GM18870 (cell line): ENCODE measurements around the gene NAA35.
"Not testable (repeated sequence)": the region's sequence is repeated elsewhere in the genome, so short reads cannot be mapped to it uniquely, and the experiment has no call there.

Experiments used
- ATAC-seq: cut with Tn5 transposase; IDR thresholded peaks from one replicate; pipeline ENCODE4 v1.9.1; 2021; ENCODE audit warnings: moderate library complexity; ENCODE audit not compliant: unreplicated experiment

The NAA35 gene

DNA sequence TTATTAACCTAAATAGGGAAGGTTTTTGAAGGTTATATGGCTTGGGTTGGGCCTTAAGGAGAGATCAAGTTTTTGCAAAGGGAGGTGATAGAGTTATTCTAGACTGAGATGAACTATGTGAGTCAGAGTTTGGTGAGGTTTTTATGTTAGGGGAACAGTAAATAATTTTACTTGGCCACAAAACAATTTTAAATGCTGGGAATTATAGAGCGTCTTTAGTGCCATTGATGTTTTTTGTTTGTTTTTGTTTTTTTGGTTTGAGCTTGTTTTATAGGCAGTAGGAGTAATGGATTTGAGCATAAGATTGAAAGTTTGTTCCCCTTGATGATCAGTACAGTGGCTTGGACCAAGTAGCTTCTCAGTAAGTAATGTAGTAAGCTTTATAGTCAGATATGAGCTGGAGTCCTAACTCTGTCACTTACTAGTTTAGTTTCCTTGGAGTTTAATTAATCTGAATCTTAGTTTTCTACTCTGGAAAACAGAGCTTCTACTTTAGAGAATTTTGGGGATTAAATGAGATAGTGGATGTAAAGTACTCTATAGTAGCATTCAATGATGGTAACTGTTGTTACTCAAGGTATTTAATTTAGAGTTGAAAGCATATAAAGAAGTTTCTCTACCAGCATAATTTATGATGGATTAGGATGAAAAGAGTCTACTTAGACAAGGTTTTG, 2.9 kb downstream of the NAA35 start:
- no peak for ATAC-seq

DNA sequence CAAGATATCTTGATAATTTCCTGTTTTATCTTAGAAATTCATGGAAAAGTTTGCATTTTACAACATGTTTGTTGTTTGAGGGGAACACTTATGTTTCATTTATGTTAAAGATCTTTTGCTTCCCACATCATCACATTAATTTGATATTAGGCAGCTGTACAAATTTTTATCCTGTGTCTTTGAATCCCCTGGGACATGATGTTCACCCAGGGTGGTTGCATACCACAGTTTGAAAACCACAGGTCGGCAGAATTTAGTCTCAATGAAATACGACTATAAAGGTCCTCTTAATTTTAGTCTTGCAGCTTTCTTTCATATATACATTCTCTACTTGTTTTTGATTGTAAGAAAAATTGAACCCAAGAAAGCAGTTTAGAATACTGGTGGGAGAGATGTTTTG, 3.7 kb downstream of the NAA35 start:
- ATAC-seq, result no peak

DNA sequence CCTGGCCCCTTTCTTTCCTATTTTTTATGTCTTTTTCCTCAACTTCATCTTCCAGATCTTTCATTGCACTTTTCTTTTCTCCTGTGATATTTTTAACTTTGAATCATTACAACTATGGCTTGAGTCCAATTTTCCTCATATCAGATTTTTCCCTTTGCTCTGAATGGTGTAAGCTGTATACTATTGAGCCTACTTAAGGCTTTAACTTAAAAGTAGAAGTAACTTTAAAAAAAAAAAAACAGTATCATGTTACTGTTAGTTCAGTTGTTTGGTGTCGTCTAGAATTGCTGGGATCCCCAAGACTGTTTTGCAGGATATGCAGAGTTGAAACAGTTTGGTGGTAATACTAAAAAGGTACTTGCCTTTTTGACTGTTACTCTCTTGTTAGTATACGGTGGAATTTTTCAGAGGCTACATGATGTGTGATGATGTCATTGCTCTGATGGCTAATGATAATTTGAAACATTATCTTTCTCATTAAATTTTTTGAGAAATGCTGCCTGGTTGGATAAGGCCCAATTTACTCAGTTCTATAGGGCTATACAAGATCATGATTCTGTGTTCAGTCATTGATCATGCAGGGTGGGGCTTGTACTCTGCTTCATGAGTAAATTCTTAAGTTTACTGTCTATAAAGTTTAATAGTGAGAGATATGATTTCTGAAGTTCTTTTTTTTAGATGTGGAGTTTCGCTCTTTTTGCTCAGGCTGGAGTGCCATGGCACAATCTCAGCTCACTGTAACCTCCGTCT, 8.8 kb downstream of the NAA35 start:
- ATAC-seq, result no peak

DNA sequence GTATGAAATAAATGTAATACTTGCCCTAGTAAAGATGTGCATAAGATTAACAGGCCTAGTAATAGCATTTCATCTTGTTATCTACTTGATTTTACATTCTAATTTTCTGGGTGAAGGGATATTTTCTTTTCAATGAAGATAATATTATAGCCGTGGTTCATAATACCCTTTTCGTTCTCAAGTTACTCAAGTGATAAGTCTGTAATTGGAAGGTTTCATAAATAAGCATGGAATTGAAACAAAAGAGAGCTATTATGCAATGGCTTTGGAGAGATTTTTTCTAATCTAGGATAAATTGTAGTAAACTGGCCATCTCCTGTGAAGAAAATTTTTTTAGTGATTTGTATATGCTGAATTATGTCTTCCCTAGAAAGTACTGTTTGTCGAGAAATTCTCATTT, 19.0 kb downstream of the NAA35 start:
- ATAC-seq, result no peak

DNA sequence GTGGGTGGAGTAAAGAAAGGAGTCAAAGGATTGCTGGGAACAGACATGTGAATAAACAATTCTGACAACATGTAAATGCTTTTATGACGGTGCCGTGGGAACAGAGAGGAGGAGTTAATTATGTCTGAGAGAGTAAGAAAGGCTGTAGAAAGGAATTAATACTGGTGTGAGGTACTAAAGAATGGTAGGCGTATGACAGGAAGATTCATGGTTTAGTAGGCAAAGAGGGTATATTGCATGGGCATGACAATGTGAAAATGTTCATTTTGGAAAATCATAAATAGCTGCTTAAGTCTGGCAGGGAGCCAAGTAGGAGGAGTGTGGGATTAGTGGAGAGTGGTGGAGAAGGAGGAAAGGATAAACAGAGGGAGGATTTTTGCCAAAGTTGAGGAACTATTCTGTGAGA, 19.7 kb downstream of the NAA35 start:
- ATAC-seq, result no peak

- no peak for ATAC-seq
These were observed 23.6 kb downstream of the NAA35 start for GRCh38 chr9:85964526-85964925.

GRCh38 chr9:85964949-85965348, 24.0 kb downstream of the NAA35 start:
- ATAC-seq, result no peak

DNA sequence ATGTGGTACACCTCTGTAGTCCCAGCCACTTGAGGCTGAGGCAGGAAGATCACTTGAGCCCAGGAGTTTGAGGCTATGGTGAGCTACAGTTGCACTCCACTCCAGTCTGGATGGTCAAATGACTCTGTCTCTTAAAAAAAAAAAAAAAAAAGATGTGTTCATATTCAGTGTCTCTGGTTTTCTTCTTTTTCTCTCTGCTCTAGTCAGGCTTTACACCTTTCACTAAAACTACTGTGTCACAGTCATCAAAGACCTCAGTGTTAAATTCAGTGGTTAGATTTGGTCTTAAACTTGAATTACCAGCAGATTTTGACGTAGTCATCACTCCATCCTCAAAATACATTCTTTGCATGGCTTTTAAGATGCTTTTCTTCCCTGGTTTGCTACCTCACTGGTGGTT, 28.8 kb downstream of the NAA35 start:
- no peak for ATAC-seq

DNA sequence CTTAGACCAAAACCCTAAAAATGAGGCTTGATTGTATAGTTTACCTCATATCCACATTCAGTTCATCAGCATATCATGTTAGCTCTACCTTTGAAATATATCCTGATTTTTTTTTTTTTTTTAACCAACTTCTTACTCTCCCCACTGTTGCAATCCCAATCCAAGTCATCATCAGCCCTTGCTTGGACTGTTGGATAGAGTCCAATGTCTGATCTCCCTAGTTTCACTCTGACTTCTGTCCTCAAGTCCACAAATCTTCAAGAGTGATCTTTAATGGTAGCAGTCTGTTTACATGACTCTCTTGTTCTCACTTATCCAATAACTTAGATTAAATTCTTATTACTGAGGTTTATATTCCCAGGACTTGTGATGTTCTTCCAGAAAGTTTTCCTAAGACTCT, 30.8 kb downstream of the NAA35 start:
- ATAC-seq, result no peak

DNA sequence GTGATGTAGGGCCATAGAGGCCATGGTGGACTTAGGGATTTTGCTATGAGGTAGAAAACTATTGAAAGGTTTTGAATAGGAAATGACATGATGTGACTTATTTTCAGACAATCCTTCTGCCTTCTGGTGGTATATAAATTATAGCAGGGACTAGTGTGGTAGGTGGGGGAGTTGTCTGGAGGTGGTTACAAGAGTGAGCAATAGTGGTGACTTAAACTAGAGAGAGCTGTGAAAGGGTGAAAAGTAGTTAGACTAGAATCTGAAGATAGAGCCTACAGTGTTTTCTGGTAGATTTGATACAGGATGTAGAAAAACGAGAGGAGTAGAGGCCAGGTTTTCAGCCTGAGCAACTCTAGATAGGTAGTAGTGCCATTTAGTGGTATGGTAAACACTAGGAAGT, 32.3 kb downstream of the NAA35 start:
- ATAC-seq, result no peak

DNA sequence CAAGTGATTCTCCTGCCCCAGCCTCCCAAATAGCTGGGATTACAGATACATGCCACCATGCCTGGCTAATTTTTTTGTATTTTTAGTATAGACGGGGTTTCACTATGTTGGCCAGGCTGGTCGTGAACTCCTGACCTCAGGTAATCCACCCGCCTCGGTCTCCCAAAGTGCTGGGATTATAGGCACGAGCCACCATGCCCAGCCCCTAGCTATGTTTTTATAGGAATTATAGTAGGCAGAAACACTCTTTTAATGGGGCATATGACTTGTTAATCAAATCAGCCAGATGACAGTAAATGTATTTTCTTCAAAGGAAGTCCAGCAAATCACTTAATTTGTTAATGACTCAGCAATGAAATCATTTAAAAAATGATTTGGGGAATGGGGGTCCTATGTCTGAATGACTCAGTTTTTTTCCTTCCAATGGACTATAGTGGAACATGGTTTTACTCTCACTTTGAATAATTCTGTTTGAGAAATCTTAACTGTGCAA, 33.2 kb downstream of the NAA35 start:
- ATAC-seq, result not testable (repeated sequence)

DNA sequence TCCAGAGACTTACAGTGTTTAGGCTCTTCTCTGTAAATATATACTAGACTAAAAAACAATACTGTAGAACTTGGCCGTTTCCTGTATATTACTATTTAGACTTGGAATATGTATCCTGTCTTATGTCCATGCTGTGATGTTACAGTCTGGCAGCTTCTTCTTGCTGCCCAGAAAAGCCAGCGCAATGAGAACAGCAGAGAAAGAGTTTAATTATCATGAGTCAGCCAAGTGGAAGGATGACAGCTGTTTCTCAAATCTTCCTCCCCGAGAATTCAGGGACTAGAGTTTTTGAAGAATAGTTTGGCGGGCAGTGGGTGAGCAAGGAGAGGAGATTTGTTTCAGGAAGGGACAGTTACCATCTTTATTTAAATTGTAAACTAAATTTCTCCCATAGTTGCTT, 37.5 kb downstream of the NAA35 start:
- no peak for ATAC-seq

- ATAC-seq, result no peak
These were observed 40.4 kb downstream of the NAA35 start for GRCh38 chr9:85981369-85981768.

- ATAC-seq, result no peak
These were observed 43.5 kb downstream of the NAA35 start for GRCh38 chr9:85984457-85984856.

DNA sequence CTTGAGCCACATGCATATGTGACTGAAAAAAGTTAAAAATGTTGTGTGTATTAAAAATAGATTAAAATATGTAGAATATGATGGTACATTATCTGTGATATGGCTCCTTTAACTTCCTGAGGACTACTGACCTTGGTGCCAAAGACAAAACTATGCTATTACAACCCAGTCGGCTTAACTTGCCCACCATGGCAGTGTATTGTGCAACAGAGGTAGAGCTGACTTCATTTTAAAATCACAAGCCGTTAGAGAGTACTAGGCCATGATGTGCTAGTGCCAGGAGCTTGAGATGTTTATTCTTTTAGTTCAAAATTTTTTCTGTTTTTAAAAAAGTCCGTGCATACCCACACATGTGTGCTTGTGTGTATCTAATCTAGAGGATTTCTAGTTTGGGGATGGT, 46.3 kb downstream of the NAA35 start:
- no peak for ATAC-seq

DNA sequence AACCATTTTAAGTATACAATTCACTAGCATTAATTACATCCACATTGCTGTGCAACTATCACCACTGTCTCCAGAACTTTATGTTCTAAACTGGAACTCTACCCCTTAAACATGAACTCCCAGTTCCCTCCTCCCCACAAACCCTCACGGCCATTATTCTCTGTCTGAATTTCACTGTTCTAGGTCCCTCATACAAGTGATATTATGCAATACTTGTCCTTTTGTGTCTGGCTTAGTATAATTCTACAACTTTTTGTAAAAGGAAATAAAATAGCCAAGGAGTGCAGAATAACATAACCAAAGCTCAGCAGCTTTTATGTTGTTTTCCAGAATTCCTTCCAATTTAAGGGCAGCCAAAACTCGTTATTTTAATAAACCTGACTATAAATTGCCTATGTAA, 53.2 kb downstream of the NAA35 start:
- ATAC-seq, result no peak

GRCh38 chr9:85995097-85995496, 54.2 kb downstream of the NAA35 start:
- no peak for ATAC-seq

DNA sequence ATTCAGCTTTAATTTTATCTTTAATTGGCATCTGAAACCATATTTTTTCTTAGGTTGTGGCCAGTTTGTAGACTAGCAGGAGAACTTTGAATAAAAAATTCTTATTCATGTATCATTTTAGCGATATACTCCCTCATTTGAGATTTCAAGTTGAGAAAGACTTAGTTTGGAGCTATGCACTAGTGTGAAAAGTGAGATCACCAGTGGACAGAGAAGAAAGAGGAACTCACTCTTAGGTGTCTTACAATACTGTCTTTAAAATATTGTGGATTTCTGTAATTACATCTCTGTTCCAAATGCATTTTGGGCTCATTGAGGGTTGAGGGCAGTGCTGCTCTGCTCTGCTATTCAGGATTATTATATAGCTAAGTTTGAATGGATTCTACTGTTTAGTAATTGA, 54.7 kb downstream of the NAA35 start:
- no peak for ATAC-seq

DNA sequence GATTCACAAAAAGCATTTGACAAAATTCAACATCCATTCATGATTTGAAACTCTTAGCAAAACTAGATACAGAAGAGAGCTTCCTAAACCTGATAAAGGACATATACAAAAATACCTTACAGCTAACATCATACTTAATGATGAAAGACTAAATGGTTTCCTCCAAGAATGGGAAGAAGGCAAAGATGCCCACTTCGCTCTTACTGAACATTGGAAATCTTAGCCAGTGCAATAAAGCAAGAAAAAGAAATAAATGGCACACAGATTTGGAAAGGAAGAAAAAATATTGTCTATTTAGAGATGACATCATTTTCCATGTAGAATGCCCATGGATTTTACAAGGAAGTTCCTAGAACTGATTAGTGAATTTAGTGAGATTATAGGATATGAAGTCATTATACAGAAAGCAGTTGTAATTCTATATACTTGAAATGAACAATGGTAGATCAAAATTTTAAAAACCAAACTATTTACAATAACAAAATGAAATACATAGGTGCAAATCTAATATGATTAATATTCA, 64.4 kb downstream of the NAA35 start:
- ATAC-seq, result no peak

- ATAC-seq, result no peak
These were observed 68.2 kb downstream of the NAA35 start for GRCh38 chr9:86009133-86009532.

GRCh38 chr9:86020731-86021130, 79.8 kb downstream of the NAA35 start:
- no peak for ATAC-seq

- ATAC-seq, result no peak
These were observed 80.2 kb downstream of the NAA35 start for GRCh38 chr9:86021166-86021565.
